ENCODE data around the gene CUBN.

- TF ChIP-seq CTCF (IDR thresholded peaks at IDR 0.05): no peak
- TF ChIP-seq ZFX (IDR thresholded peaks at IDR 0.05; ENCODE audit: borderline replicate concordance): no peak
These were observed 281.0 kb downstream of the CUBN start for GRCh38 chr10:16848562-16849154.

All from 22Rv1 (cell line).